SK-N-MC (cell line): ENCODE data around the gene DENND5B.

Experiments used
- EZH2 ChIP-seq: fragments of 200-600 bp; sonication (generic); IDR thresholded peaks from one replicate; pipeline ENCODE4 v1.6.1; 2017; ENCODE audit warnings: antibody characterized with exemption
- FOXP2 ChIP-seq: optimal IDR thresholded peaks from 2 replicates; pipeline ENCODE3; 2011; ENCODE audit warnings: mild to moderate bottlenecking, moderate library complexity; ENCODE audit not compliant: insufficient read depth; ENCODE audit errors: extremely low read length, control extremely low read depth
- POLR2AphosphoS5 ChIP-seq: IDR thresholded peaks from 2 replicates; pipeline ENCODE4 v1.6.1; 2012; ENCODE audit warnings: mild to moderate bottlenecking, low read depth, low read length, borderline replicate concordance

- TF ChIP-seq EZH2 (no peak), POLR2AphosphoS5 (no peak), FOXP2 (no peak)
Measured at GRCh38 chr12:31339831-31340622, 250.9 kb downstream of the DENND5B start.
